GM13976 (cell line): ENCODE measurements around the gene VAMP8.

Source experiments
- DNase-seq: peaks from one replicate; pipeline ENCODE4 v3.0.0; 2012; ENCODE audit warnings: low spot score
- CTCF ChIP-seq: IDR thresholded peaks from 2 replicates; pipeline ENCODE4 v1.5.1; 2012; ENCODE audit warnings: borderline replicate concordance, mild to moderate bottlenecking; ENCODE audit not compliant: insufficient read depth; ENCODE audit errors: extremely low read depth, missing control alignments, control extremely low read depth
- in situ Hi-C: fragments of 300-500 bp; cut with MboI; formaldehyde crosslinking; loops from one replicate; pipeline ENCODE4 v1.12.0; 2022; ENCODE audit warnings: low sequenced_read_pairs, mixed read lengths, inconsistent platforms; ENCODE audit not compliant: unreplicated experiment

Gene VAMP8

GRCh38 chr2:85598594-85599340 is 21.4 kb downstream of the VAMP8 start:
- DNase-seq, result no peak
- in situ Hi-C loops, result no loop called here
- TF ChIP-seq CTCF, result no peak

GRCh38 chr2:85599468-85600234 is 22.3 kb downstream of the VAMP8 start:
- no peak for DNase-seq
- in situ Hi-C loops, result no loop called here
- no peak for TF ChIP-seq CTCF

GRCh38 chr2:85600235-85600575 is 22.8 kb downstream of the VAMP8 start:
- no peak for DNase-seq
- no peak for TF ChIP-seq CTCF
- in situ Hi-C loops, result no loop called here

GRCh38 chr2:85600951-85601770 is 23.8 kb downstream of the VAMP8 start:
- in situ Hi-C loops, result no loop called here
- TF ChIP-seq CTCF, result no peak
- DNase-seq, result no peak

- DNase-seq, result peak; percentile 69
- in situ Hi-C loops, result no loop called here
- TF ChIP-seq CTCF, result no peak
Observed at GRCh38 chr2:85601771-85602475, 24.5 kb downstream of the VAMP8 start.
